K562 (cell line): ENCODE data around the gene XIRP1. TPM values are rescaled to one million over a fixed set of nuclear protein-coding genes. Genes with fewer than 3 reads are reported as not detected.

Experiments
- ATAC-seq: fragments of 200-7000 bp; cut with Tn5 transposase; 3 replicates; pipeline ENCODE4 v1.9.1; 2020; ENCODE audit warnings: moderate library complexity
- BruUV-seq: library from RNA; stranded (reverse); fragments of 400-500 nt; replicated peaks from 2 replicates; lab custom pipeline; 2021; lab: Mats Ljungman, UMichigan
- CTCF ChIA-PET: fragments of 300-600 bp; formaldehyde crosslinking; extraction: SDS; loops from one replicate; lab custom pipeline; 2021; ENCODE audit warnings: low intra/inter-chr PET ratio; lab: Yijun Ruan, JAX
- POLR2A ChIA-PET: fragments of 300-600, 350-650 bp; sonication (Branson Sonifier 250); formaldehyde crosslinking; extraction: SDS; loops from one replicate; lab custom pipeline; 2021; ENCODE audit warnings: antibody characterized with exemption, inconsistent platforms; lab: Yijun Ruan, JAX
- DNase-seq, 4 experiments: peaks; one replicate each; pipeline versions ENCODE4 v3.0.0 to v3.0.0-alpha.2; 2011 to 2018; ENCODE audit warnings: low spot score in 3 of 4, mixed read lengths in 3 of 4; ENCODE audit errors: extremely low read depth in 1 of 4
- FAIRE-seq: peaks from 2 replicates; lab custom pipeline; 2011; peaks lifted over from hg19 to GRCh38; lab: Jason Lieb, UNC
- H2AFZ ChIP-seq: 2 replicates; pipeline ENCODE4 v1.6.0; 2011; ENCODE audit warnings: low read depth, low read length, control low read depth, inconsistent platforms
- H3K27ac ChIP-seq: fragments of 200-600 bp; 3 replicates; pipeline ENCODE4 v1.8.0; 2011; ENCODE audit warnings: low read depth, mild to moderate bottlenecking, control low read depth, inconsistent platforms, low read length, moderate library complexity, mixed read lengths; ENCODE audit errors: extremely low read depth
- H3K27me3 ChIP-seq, 2 experiments: fragments of 300-600 bp in 1 of 2; 2 replicates in 1 of 2; 3 replicates in 1 of 2; pipeline versions ENCODE4 v1.6.0 to v1.8.0; 2011; ENCODE audit warnings: inconsistent platforms in 2 of 2, low read length in 2 of 2, mild to moderate bottlenecking in 1 of 2, mixed read lengths in 1 of 2, moderate library complexity in 1 of 2; ENCODE audit not compliant: control insufficient read depth in 2 of 2, insufficient read depth in 2 of 2
- H3K36me3 ChIP-seq: fragments of 300-600 bp; 3 replicates; pipeline ENCODE4 v1.8.0; 2011; ENCODE audit warnings: mild to moderate bottlenecking, low read length, inconsistent platforms; ENCODE audit not compliant: control insufficient read depth, insufficient read depth
- H3K4me1 ChIP-seq, 2 experiments: fragments of 200-600 bp in 1 of 2; replicated peaks in 1 of 2; 2 replicates in 1 of 2; 3 replicates in 1 of 2; pipeline versions ENCODE4 v1.5.1 to v1.8.0; 2011; ENCODE audit warnings: inconsistent platforms in 2 of 2, low read length in 2 of 2, mild to moderate bottlenecking in 1 of 2, mixed read lengths in 1 of 2, moderate library complexity in 1 of 2; ENCODE audit not compliant: control insufficient read depth in 2 of 2, insufficient read depth in 2 of 2
- H3K4me2 ChIP-seq: 2 replicates; pipeline ENCODE4 v1.6.1; 2011; ENCODE audit warnings: low read length, control low read depth, inconsistent platforms, mixed read lengths; ENCODE audit not compliant: insufficient read depth
- H3K4me3 ChIP-seq: fragments of 200-600 bp; sonication (generic), shearing (Covaris generic); 2 replicates; pipeline ENCODE4 v1.5.1; 2016; ENCODE audit warnings: control low read depth, inconsistent platforms
- H3K79me2 ChIP-seq: fragments of 200-600 bp; 3 replicates; pipeline ENCODE4 v1.8.0; 2011; ENCODE audit warnings: low read length, inconsistent platforms; ENCODE audit not compliant: control insufficient read depth, insufficient read depth
- H3K9ac ChIP-seq, 2 experiments: 2 replicates each; pipeline versions ENCODE4 v1.6.0 to v1.6.1; 2011; ENCODE audit warnings: low read depth in 2 of 2, low read length in 2 of 2, control low read depth in 1 of 2, inconsistent platforms in 1 of 2, mild to moderate bottlenecking in 1 of 2, mixed read lengths in 1 of 2; ENCODE audit not compliant: insufficient read depth in 1 of 2
- H3K9me1 ChIP-seq: one replicate; pipeline ENCODE4 v1.6.0; 2011; ENCODE audit warnings: inconsistent platforms, mild to moderate bottlenecking, low read length, moderate library complexity; ENCODE audit not compliant: control insufficient read depth, insufficient read depth
- H3K9me3 ChIP-seq: replicated peaks from 2 replicates; pipeline ENCODE4 v1.5.1; 2011; ENCODE audit warnings: low read depth, low read length, inconsistent platforms; ENCODE audit not compliant: control insufficient read depth, insufficient read depth
- H4K20me1 ChIP-seq: replicated peaks from 2 replicates; pipeline ENCODE4 v1.6.1; 2011; ENCODE audit warnings: low read length, inconsistent platforms, mixed read lengths; ENCODE audit not compliant: control insufficient read depth, insufficient read depth
- ASH1L ChIP-seq: fragments of 450-650 bp; IDR thresholded peaks from 2 replicates; pipeline ENCODE4 v1.6.1; 2018; ENCODE audit warnings: borderline replicate concordance, mild to moderate bottlenecking, low read depth; ENCODE audit not compliant: partially characterized antibody
- KLF1 ChIP-seq: fragments of 450-650 bp; IDR thresholded peaks from 2 replicates; pipeline ENCODE4 v1.6.1; 2016; ENCODE audit warnings: missing genetic modification characterization, missing compliant biosample characterization
- MYNN ChIP-seq, 2 experiments: sonication (generic); formaldehyde crosslinking in 1 of 2; IDR thresholded peaks; 2 replicates each; pipeline versions ENCODE4 v1.5.0 to v1.6.1; 2016 to 2020; ENCODE audit warnings: antibody characterized with exemption in 1 of 2, missing genetic modification reagents in 1 of 2
- NR1H2 ChIP-seq: sonication (generic); formaldehyde crosslinking; IDR thresholded peaks from 2 replicates; pipeline ENCODE4 v1.4.0; 2020; ENCODE audit warnings: mild to moderate bottlenecking, missing genetic modification reagents
- PRMT5 ChIP-seq: sonication (generic); formaldehyde crosslinking; IDR thresholded peaks from 2 replicates; pipeline ENCODE4 v1.5.0; 2020; ENCODE audit warnings: missing genetic modification reagents
- SMAD1 ChIP-seq: fragments of 150-350 bp; IDR thresholded peaks from 2 replicates; pipeline ENCODE4 v1.6.1; 2014; ENCODE audit warnings: low read length, low read depth; ENCODE audit not compliant: partially characterized antibody
- SMARCB1 ChIP-seq: IDR thresholded peaks from 2 replicates; pipeline ENCODE4 v1.6.1; 2011; ENCODE audit warnings: improper control_type of control experiment, low read depth; ENCODE audit not compliant: insufficient read length
- SRSF7 ChIP-seq: fragments of 200-400 bp; formaldehyde crosslinking; optimal IDR thresholded peaks from 2 replicates; pipeline ENCODE3; 2017; ENCODE audit warnings: mild to moderate bottlenecking, low read depth, low read length
- TEAD2 ChIP-seq: fragments of 450-650 bp; IDR thresholded peaks from 2 replicates; pipeline ENCODE4 v1.6.1; 2016; ENCODE audit warnings: missing genetic modification characterization, control low read depth, missing compliant biosample characterization
- TFAM ChIP-seq: fragments of 250-450 bp; sonication (Bioruptor Pico); conservative IDR thresholded peaks from 2 replicates; pipeline ENCODE4 v1.5.0; 2021; ENCODE audit warnings: mild to moderate bottlenecking, moderate library complexity
- ZNF75A ChIP-seq: fragments of 450-650 bp; formaldehyde crosslinking; IDR thresholded peaks from 2 replicates; pipeline ENCODE4 v1.4.0; 2020; ENCODE audit warnings: mild to moderate bottlenecking
- WGBS: fragments of 100-300 bp; shearing (Covaris generic); methylation state at CpG from one replicate; pipeline ENCODE4 v1.1.6; 2016; ENCODE audit warnings: low coverage, mixed read lengths; ENCODE audit not compliant: insufficient coverage; ENCODE audit errors: missing lambda C conversion rate; 5-methylcytosine and 5-hydroxymethylcytosine counted together
- in situ Hi-C: fragments of 300-500 bp; cut with MboI; formaldehyde crosslinking; loops from 4 replicates; pipeline ENCODE4 v1.15.0; 2018; ENCODE audit warnings: inconsistent platforms, mixed read lengths
- intact Hi-C: fragments of 100-400 bp; cut with micrococcal nuclease; formaldehyde crosslinking; loops from 2 replicates; pipeline ENCODE4 v1.14.2; 2022
- polyA plus RNA-seq, 8 experiments: library from polyadenylated mRNA; depleted of rRNA in 4 of 8; stranded (reverse) in 5 of 8; unstranded in 3 of 8; fragments of >200 nt; fragmentation: Nextera tagmentation in 2 of 8; fragmentation: Illumina TruSeq in 1 of 8; extraction: Ambion mirVana in 2 of 8; extraction: Trizol in 1 of 8; gene quantifications; 2 replicates each; pipeline versions ENCODE4 v1.2.1 to v1.2.3, GENCODE V29; 2011 to 2014; ENCODE audit warnings: inconsistent platforms in 1 of 8, missing spikeins in 1 of 8
- total RNA-seq, 7 experiments: library from RNA; depleted of rRNA in 6 of 7; stranded (reverse); fragments of >200 nt in 6 of 7; fragmentation: Illumina TruSeq in 2 of 7; extraction: Trizol in 2 of 7; gene quantifications; 2 replicates each; pipeline versions ENCODE4 v1.2.1 to v1.2.3, GENCODE V29; 2011 to 2021; ENCODE audit warnings: low replicate concordance in 1 of 7
- TF ChIP-seq, protein P1 (sequence below), 2 experiments: fragments of 450-650 bp; formaldehyde crosslinking in 1 of 2; IDR thresholded peaks; 2 replicates each; pipeline versions ENCODE4 v1.4.0 to v1.6.1; 2014 to 2020; ENCODE audit warnings: mild to moderate bottlenecking in 2 of 2, borderline replicate concordance in 1 of 2, low read depth in 1 of 2

The XIRP1 gene
- total and polyA plus RNA-seq, 9 of the 15 experiments (the other 6 are each of a cell fraction or from before 2014, with no cell fraction given), result 0.03 to 0.27 (median 0.08) TPM; not detected in 3

DNA sequence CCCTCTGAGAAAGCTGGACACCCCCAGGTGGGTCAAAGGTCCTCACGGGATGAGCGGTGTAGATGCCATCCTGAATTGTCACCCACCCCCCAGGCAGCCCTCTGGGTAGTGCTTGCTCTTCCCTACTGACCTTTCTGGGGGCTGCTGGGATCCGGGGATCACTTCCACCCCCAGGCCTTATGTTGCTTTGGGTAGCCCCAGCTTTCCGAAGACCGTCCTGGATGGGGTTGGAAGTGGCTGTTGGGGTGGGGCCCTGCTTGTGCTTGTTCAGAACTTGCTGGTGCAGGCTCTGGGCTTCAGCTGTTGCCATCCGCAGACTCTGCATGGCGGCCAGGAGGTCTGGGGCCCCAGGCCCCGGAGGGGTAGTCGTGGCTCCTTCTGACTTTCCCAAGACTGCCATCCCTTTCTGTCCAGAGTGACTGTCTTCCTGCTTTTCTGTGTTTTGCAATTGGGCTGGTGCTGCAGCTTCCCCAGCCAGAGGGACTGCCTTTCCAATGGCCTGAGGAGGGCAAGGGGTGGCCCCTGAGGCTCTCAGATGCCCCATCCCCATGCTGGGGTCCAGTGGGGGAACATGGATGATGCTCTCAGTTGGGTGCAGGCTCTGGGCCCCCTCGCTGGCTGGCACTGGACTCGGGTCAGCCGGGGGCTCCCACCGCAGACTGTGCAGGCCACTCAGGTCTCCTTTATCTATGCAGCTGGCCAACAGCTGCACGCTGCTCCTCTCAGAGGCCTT lies 6.3 kb downstream of the XIRP1 start:
- intact Hi-C loops (no loop called here), in situ Hi-C loops (loop anchor here (5.0 kb wide), 2 partner anchors 59 to 101 kb away; no protein-coding TSS in a partner anchor)
- POLR2A ChIA-PET, result interaction anchor here (0.6 to 1.9 kb wide), 5 partner anchors 8 to 248 kb away, joined by 3 to 4 read pairs (median 3); partner anchors contain the start of genes GORASP1 and TTC21A
- H3K4me3 ChIP-seq, result no peak overlapping the region
- no peaks in the 10 kb centered on the region for H4K20me1 ChIP-seq
- H3K4me1 ChIP-seq, result peaks cover 3 to 37% of the 10 kb centered on the region in 2 experiments; a peak in 4 of 5 replicates
- H3K27ac ChIP-seq, result no peak overlapping the region
- ATAC-seq (no peak), DNase-seq (no peak), FAIRE-seq (no peak)
- H3K27me3 ChIP-seq, result peaks cover 11 to 23% of the 10 kb centered on the region in 2 experiments; a peak in 4 of 5 replicates
- H2AFZ ChIP-seq, result no peak overlapping the region
- BruUV-seq, result no TSS peak
- 46% methylated on average over 14 of the region's 14 CpGs for WGBS
- TF ChIP-seq SRSF7 (no peak), MYNN (IDR thresholded peaks at IDR 0.05) (no peak), MYNN (CRISPR knock-in tag; IDR thresholded peaks at IDR 0.05) (no peak), NR1H2 (CRISPR knock-in tag) (no peak), SMAD1 (no peak), ZNF75A (no peak), TFAM (CRISPR knock-in tag) (no peak), SMARCB1 (no peak), TEAD2 (tag) (no peak), ASH1L (no peak), KLF1 (tag) (no peak), PRMT5 (no peak)
- TF ChIP-seq, protein P1, sequence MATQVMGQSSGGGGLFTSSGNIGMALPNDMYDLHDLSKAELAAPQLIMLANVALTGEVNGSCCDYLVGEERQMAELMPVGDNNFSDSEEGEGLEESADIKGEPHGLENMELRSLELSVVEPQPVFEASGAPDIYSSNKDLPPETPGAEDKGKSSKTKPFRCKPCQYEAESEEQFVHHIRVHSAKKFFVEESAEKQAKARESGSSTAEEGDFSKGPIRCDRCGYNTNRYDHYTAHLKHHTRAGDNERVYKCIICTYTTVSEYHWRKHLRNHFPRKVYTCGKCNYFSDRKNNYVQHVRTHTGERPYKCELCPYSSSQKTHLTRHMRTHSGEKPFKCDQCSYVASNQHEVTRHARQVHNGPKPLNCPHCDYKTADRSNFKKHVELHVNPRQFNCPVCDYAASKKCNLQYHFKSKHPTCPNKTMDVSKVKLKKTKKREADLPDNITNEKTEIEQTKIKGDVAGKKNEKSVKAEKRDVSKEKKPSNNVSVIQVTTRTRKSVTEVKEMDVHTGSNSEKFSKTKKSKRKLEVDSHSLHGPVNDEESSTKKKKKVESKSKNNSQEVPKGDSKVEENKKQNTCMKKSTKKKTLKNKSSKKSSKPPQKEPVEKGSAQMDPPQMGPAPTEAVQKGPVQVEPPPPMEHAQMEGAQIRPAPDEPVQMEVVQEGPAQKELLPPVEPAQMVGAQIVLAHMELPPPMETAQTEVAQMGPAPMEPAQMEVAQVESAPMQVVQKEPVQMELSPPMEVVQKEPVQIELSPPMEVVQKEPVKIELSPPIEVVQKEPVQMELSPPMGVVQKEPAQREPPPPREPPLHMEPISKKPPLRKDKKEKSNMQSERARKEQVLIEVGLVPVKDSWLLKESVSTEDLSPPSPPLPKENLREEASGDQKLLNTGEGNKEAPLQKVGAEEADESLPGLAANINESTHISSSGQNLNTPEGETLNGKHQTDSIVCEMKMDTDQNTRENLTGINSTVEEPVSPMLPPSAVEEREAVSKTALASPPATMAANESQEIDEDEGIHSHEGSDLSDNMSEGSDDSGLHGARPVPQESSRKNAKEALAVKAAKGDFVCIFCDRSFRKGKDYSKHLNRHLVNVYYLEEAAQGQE (IDR thresholded peaks at IDR 0.05; ENCODE audit: borderline replicate concordance), result no peak
- TF ChIP-seq, protein P1 (CRISPR knock-in tag; IDR thresholded peaks at IDR 0.05; ENCODE audit: low read depth), result no peak
- no peaks in the 10 kb centered on the region for H3K9me1 ChIP-seq
- H3K9ac ChIP-seq, result peak overlapping the region in 1 of 2 experiments; percentile 63; a peak in 1 of 4 replicates
- no peaks in the 10 kb centered on the region for H3K79me2 ChIP-seq
- H3K4me2 ChIP-seq, result no peak overlapping the region
- H3K9me3 ChIP-seq, result no peaks in the 10 kb centered on the region
- CTCF ChIA-PET, result interaction anchor here (0.5 kb wide), 1 partner anchor 220 kb away, joined by 3 read pairs; no protein-coding TSS in a partner anchor
- no peaks in the 10 kb centered on the region for H3K36me3 ChIP-seq
